GM18499 (cell line): ENCODE data around the gene CCNL2.
"Not testable (repeated sequence)": the region's sequence is repeated elsewhere in the genome, so short reads cannot be mapped to it uniquely, and the experiment has no call there.

Experiments
- ATAC-seq: cut with Tn5 transposase; IDR thresholded peaks from one replicate; pipeline ENCODE4 v1.9.1; 2021; ENCODE audit warnings: moderate number of reproducible peaks; ENCODE audit not compliant: insufficient read depth, unreplicated experiment

CCNL2 gene

DNA sequence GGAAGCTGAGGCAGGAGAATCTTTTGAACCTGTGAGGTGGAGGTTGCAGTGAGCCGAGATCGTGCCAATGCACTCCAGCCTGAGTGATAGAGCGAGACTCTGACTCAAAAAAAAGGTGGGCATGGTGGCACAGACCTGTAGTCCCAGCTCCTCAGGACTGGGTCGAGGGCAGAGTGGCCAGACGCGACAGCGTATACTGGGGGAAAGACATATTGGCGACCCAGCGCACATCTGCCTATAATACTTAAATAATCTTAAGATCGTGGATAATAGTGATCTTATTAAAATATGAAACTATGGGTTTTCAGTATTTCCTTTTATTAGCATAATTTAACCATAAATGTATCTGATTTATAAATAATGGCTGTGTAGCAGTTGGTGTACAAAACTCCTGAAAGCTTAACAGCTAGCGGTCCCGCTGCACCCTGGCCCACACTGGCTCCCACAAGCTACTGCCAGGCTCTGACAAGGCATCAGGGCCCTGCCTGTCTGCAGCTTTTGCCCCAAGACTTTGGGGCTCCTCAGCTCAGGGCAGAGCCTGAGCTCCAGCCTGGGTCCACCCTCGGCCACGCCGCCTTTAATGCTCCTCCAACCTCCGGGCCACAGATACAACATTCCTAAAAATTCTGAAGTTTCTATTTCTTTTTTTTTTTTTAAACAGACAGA is 21.5 kb downstream of the CCNL2 start:
- ATAC-seq: no peak

DNA sequence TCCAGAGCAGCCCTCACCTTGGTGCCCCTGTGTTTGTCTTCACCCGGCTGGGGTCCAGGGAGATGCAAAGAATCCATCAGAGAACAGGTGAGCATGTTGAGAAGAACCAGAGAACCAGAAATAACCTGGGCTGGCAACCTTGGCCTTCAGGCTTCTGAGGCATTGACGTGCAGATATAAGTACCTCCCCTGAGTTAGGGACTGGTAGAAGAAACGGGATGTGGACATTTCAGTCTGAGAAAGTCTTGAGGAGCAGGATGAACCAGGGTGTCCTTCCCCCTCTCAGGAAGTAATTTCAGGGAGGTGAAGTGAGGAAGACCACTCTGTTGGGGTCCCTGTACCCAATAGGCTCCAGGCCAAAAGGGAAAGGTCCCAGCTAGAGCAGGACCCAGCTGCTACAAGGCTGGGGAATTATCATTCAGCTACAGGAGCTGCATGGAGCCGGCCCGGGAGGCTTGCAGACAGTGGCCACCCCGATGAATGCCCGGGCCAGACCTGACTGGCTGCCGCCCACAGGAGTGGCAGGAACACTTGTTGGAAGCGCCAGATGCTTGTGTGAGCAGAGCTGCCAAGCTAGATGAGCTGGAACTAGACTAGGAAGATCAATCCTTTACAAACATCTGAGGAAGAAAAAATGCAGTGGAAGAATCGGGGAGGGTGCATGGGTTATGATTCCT is 22.4 kb downstream of the CCNL2 start:
- ATAC-seq: no peak

DNA sequence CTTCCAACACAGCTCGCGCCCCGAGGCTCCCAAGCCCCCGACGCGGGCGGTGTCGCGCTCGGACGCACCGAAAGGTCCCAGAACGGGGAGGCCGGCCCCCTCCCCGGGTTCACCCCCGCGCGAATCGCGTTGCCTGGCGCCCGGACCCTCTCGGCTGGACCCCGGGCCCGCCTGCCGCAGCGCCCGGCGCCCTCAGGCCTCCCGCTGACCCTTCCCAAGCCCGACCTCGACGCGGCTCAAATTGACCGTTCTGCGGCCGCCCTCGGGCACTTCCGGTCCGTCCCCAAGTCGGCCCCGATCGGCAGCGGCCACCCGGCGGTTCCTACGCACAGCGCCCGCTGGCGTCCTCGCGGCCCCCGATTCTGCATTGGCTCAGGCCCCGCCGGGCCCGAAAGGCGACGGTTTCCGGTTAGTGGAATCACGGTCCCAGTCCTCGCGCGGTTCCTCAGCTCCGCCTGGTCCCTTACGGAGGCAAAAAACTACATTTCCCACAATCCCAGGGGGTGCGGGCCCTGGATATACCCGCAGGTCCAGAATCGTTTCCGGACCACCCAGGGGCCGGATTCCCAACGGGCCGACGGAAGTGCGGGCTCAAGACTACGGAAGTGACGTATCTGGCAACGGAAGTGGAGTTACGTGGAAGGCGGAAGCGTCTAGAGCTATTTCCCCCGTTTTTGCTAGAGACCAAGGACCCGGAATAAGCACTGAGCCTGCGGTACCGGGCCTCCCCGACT is 24.0 kb downstream of the CCNL2 start, which contains the start of gene AURKAIP1:
TSS of gene AURKAIP1 (minus strand) at position 279 of the 734 bp plus-strand sequence. CDS start 451 bp downstream, outside the sequence.
- peak; percentile 76 for ATAC-seq

DNA sequence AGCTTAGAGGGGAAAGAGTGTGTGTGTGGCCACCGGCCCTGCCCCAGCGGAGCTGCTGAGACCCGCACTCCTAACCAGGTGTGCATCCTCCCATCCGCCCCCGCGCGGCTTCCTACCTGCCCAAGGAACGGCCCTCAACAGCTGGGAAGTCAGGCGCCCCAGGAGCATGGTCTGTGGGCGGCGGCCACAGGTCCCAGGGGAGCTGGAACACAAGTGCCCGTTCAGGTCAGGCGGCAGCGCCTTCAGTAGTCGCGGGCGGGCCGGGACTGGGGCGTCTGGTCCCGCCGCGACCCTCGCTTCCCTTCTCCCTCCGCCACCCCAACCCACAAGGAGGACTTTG is 24.6 kb downstream of the CCNL2 start:
- ATAC-seq: no peak

DNA sequence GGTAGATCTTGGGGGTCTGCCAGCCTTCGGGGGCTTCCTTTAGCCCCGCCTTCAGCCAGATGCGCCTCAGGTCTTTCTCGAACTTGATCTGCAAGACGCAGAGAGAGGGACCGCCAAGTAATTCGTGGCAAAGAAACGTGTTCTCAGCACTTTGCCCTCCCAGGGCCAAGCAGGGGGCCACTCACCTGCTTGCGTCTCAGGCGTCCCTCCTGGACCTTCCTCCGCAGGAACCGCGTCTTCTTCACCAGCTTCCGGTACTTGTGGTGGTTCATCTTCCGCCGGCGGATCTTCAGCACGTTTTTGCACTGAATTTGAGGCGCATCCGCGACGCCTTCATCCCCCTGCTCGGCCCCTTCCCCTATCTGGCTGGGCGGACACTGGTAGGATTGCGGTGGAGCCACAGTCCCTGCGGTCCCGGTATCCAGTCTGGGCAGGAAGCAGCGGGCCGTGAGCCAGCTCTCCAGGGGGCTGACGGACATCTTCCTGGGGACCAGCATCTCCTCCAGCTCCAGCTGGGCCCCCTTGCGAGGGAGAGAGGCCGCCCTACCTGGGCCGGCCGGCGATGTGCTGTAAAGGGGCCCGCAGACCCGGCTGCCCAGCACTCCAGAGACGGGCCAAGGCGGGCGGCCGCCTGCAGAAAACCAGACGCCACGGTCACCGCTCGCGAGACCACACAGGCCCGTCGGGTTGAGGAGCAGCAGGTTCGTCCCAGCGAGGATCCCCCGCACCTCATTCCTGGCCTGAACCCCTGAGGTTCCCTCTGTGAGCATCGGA is 25.1 kb downstream of the CCNL2 start:
- no peak for ATAC-seq

DNA sequence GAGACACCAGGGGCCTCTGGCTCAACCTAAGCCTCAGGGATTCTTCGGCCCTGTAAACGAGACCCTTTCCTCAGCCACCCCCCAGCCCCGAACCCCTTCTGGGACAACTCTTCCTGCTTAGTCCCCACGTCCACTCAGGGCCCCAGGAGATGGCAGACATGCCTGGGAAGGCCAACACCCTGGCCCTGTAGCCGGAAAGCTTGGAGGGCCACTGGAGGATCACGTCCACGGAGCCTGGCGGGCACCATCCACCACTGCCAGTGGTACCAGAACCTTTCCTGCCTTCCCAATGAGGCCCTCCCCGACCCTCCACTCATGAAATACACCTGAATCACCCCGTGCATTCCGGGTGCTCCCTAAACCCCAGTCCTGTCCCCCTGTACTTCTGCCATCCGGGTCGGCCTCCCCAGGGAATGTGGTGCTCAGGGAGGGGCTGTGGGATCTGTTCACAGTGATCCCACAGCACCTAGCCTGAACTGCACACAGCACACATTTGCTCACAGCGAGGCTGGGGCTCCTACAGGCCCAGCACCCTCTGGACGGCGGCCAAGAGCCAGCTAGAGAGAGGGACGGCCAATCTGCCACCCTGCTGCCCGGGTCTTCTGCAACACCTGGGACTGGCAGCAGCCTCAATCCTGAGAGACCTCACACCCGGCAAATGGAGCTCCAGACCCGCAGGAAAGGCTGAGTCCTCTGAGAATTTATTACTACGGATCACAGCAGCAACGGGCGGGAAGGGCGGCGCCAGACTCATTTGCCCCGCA is 25.9 kb downstream of the CCNL2 start:
- ATAC-seq: no peak

DNA sequence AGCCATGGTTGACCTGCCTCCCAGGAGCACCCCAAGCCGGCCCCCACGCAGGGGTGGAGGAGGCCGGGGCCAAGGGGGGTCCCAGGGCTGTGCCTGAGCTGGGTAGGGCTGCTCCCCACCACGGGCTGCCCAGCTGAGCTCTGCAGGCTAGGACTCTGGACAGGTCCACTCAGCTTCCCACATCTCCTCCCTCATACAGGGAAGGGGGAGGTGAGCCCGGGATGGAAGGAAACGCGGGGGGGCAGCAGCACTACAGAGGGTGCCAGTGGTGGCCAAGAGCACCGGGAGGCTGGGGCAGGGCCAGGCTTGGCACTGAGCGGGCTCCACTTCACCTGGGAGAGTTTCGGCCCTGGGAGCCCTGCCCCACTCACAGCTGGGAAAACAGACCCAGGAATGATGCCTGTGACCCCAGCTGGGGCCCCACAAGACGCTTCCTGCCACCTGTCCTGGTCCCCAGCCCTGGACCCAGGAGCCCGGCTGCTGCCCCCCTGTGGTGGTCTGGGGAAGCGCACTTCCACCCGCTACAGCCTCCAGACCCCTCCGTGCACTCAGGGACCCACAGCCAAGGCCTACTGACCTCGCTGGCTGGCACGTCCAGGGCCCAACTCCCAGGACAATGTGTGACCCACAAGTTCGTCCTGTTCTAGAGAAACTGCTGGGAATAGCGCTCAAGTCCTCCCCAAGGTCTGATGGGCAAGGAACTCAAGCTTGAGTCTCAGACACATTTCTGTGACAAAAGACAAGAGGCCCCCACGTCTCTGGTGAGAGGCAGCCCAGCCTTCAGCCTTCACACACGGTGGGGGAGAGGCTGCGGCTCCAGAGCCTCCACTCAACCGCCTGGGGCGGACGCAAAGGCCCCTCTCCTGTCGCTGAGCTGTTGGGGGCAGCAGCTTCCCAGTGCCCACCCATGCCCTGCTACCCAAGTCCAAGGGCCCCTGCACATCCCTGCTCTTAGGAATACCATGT is 27.1 kb downstream of the CCNL2 start:
- no peak for ATAC-seq

DNA sequence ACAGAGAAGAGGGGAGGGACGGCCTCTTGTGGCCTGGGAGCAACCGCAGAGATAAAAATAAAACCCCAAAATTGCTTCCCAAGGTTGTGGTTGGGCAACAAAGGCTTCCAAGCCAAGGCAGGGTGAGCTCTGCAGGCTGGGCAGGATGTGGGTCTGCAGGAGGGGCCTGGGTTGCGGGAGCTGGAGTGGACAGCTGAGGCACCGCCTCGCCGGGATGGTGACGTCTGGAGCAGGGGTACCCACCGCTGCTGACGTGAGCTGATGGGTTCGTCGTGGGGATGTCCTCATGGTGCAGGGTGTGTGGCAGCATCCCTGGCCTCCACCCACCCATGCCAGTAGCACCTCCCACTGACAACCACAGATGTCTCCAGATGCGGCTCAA is 27.8 kb downstream of the CCNL2 start:
- no peak for ATAC-seq

DNA sequence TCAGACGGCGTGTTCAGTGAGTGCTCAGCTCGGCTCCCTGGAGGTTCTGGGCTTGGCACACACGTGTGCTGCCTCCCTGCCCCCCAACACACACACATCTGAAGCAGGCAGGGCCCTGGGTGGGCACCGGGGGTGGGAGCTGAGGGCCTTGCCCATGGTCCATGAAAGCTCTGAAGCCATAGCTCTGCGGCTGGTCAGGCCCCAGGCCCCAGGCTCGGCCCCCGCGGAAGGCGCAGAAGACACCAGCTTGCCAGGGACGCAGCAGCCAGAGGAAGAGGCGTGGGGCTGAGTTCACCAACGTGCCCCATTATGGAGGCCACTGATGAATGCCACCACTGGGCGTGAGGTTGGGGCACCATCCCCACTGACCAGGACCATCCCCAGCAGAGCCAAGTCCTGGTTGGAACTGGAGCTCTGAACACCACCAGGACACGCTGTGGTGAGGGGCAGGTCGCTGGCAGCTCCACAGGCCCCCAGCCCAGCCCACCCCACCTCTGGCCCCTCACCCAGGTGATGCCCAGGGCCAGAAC is 28.3 kb downstream of the CCNL2 start:
- no peak for ATAC-seq

DNA sequence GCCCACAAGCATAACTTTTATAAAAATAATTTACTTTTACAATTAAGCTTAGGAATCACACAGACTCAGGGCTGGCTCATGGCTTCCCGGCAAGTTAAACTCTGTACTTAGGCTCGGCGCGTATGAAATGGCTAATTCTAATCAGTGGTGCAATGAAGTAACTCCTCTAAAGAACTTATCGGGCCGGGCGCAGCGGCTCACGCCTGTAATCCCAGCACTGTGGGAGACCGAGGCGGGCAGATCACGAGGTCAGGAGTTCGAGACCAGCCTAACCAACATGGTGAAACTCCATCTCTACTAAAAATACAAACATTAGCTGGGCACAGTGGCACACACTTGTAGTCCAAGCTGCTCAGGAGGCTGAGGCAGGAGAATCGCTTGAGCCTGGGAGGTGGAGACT is 29.0 kb downstream of the CCNL2 start:
- ATAC-seq: not testable (repeated sequence)

DNA sequence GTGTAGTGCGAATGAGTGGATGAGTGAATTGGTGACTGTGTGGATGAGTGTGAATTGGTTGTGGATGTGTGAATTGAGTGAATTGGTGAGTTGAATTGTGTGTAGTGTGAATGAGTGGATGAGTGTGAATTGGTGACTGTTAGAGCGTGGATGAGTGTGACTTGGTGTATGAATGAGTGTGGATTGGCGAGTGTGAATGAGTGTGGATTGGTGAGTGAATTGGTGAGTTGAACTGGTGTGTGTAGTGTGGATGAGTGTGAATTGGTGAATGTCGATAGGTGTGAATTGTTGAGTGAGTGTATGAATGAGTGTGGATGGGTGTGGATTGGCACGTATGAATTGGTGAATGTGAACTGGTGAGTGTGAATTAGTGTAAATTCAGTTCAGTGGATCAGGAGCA is 31.8 kb downstream of the CCNL2 start:
- no peak for ATAC-seq

DNA sequence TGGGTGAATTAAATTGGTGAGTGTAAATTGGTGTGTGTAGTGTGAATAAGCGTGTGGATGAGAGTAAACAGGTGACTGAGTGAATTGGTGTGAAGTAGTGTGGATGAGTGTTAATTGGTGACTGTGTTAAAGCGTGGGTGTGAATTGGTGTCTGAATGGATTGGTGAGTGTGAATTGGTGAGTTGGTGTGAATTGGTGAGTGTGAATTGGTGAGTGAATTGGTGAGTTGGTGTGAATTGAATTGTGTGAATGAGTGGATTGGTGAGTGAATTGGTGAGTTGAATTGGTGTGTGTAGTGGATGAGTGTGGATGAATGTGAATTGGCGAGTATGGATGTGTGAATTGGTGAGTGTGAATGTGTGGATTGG is 32.5 kb downstream of the CCNL2 start:
- ATAC-seq: no peak

DNA sequence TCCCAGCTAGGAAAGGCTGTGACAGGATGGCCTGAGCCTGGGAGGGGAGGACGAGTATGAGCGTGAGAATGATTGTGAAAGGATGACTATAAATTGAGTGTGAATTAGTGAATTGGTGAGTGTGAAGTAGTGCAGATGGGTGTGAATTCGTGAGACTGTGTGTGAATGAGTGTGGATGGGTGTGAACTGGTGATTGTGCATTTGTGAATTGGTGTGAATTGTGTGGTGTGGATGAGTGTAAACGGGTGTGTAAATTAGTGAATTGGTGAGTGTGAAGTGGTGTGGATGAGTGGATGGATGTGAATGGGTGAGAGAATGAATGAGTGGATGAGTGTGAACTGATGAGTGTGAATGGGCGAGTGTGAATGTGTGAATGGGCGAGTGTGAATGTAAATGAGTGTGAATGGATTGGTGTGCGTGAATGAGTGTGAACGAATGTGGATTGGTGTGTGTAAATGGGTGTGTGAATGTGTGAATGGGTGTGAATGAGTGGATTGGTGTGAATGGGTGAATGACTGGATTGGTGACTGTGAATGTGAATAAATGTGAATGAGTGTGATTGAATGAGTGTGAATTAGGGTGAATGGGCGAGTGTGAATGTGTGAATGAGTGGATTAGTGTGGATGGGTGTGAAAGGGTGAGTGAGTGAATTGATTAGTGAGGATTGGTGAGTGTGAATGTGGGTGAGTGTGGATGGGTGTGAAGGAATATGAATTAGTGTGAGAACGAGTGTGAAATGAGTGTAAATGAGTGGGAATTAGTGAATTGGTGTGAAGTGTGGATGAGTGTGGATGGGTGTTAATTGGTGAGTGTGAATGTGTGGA is 33.0 kb downstream of the CCNL2 start:
- ATAC-seq: no peak

DNA sequence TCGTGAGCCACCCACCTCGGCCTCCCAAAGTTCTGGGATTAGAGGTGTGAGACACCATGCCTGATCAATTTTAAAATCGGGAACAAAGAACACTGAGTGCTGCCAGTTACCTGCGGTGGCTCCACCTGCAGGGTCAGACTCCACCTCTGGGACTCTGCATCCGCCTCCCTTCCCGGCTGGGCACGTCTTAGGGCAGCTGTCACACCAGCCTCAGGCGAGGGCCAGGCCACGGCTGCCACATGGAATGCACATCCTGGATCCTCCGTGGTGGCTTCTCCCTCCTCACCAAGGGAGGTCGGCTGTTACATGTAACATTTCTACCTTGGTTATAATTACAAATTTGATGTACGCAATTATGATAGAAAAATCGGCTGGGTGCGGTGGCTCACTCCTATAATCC is 34.9 kb downstream of the CCNL2 start:
- ATAC-seq: no peak

DNA sequence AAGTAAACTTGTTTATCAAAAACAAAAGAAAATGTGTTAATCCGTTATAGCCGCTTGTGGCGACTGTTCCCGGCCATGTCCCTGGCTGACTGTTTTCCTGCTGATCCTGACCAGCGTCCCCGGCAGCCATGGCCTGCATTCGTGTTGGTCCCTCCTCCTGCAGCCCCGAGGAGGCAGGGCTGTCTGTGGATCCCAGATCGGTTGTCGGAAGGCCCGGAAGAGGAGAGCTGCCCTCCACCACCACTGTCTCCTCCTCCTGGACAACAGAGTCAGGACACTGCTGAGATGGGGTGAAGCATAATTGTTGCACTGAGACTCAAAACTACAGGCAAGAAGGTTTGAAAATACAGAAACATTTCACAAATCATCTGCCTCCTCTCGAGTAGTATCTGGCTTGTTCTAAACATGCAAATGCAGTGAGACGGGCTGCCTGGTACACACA is 37.1 kb downstream of the CCNL2 start:
- ATAC-seq: no peak

DNA sequence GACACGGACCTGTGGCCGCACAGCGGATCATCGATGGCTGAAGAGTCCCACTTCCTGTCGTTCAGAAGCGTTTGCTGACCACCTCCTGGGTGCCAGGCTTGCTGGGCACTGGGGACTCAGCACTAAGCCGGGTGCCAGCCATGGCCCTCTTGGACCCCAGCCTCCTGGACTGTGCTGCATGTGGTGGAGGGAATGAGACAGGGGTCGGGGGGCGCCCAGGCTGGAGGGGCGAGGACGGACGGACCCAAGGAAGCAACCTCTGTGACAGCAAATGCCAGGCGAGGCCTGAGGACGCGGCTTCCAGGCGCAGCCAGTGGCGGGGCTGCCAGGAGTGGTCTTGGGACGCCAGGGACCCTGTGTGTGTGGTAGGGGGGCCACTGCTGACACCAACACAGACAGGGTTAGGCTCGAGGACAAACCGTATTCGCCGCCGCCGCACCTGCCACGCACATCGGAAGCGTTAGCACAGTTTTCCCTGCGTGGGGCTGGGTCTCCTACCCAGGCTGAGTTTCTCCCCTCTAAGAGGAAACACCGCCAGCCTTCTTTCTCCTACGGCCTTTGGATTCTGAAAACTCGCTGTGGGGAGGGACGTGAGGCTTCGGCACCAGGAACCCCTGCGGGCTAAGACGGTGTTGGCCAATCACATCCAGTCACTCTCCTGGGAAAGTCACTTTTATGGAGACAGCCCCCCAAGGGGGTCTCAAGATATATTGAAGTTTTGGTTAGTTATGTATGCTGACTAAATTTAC is 37.7 kb downstream of the CCNL2 start:
- no peak for ATAC-seq

DNA sequence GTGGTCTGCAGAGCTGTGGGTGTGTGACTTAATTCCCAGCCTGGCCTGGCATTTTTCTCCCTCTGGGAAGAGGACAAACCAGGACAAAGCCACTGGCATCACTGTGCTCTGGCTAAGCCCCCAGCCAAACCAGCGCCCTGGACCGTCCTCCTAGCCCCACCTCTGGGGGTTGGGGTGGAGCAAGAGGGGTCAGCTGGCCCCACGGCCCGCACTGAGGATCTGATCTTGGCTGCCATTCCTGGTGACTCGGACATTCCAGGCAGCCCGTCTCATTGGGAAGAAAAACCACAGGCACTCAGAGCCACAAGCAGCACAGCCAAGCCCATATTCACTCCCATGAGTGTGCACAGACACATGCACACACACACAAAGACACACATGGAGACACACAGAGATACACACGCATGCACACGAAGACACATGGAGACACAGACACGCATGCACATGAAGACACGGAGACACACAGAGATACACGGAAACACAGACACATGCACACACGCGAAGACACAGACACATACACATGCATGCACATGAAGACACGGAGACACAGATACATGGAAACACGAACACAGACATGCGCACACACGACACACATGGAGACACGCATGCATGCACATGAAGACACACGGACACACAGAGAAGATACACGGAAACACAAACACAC is 38.5 kb downstream of the CCNL2 start:
- ATAC-seq: no peak
